ENCODE results near the gene USP2.

Gene USP2

DNA sequence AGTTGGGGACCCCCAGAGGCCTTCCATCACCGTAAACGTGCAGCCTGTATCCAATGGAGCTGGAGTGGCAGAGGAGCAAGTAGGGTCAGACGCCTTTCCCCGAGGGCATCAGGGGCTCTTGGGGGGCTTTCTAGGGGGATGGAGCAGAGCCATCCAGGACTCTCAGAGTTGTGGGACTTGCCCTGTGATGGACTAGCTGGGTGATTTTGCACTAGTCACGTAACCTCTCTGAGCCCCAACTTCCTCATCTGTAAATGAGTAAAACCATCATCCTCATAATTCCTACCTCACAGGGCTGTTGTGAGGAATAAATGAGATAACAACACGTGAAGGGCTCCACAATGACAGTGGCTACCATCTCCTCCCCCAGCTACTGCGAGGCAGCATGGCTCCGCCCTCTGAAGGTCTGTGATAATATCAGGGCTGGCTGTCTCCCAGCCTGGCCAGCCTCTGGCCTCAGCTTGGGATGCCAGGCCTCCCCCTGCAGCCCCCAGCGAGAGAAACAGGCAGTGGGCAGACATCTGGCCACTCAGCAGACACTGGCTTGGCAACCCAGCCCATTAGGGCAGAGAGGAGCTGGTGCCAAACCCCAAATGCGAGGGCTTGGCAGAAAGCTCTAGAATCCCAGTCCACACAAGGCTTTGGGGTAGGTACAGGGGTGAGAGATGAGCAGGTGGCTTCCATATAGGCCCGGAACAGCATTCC, 6.7 kb downstream of the USP2 start:
- Histone ChIP-seq H3K27ac (ENCODE audit: insufficient read depth in 1 of 2, low read depth in 1 of 2, low read length in 2 of 2, poor library complexity in 1 of 2, severe bottlenecking in 2 of 2) (no peak overlapping the region), H3K4me3 (ENCODE audit: control insufficient read depth in 1 of 7, extremely low read depth in 1 of 7, insufficient read depth in 4 of 7, low read depth in 2 of 7, low read length in 6 of 7) (no peak overlapping the region), H3K27me3 (replicated peaks in 2 of 5; ENCODE audit: control insufficient read depth in 4 of 5, insufficient read depth in 5 of 5, low read length in 4 of 5) (peaks cover 0 to 3% (median 0%) of the 10 kb centered on the region in 5 experiments), H3K9me3 (ENCODE audit: control extremely low read depth in 1 of 5, control insufficient read depth in 4 of 5, insufficient read depth in 2 of 5, low read depth in 1 of 5, low read length in 4 of 5) (no peaks in the 10 kb centered on the region), H3K36me3 (ENCODE audit: control insufficient read depth in 4 of 4, insufficient read depth in 4 of 4, low read length in 3 of 4) (no peaks in the 10 kb centered on the region), H3K4me1 (ENCODE audit: control extremely low read depth in 1 of 4, control insufficient read depth in 4 of 4, insufficient read depth in 4 of 4, low read length in 3 of 4) (peaks cover 0 to 3% (median 0%) of the 10 kb centered on the region in 4 experiments)
- POLR2A ChIA-PET = no interaction called here
- CTCF ChIA-PET = interaction anchor here (0.6 to 13.9 kb wide), 17 partner anchors 8 to 179 kb away, joined by 3 to 132 read pairs (median 4); partner anchors contain the start of genes C1QTNF5 and MFRP
- 75% methylated on average over 11 of the region's 11 CpGs for WGBS (ENCODE audit: insufficient coverage)
- DNase-seq = no peak

DNA sequence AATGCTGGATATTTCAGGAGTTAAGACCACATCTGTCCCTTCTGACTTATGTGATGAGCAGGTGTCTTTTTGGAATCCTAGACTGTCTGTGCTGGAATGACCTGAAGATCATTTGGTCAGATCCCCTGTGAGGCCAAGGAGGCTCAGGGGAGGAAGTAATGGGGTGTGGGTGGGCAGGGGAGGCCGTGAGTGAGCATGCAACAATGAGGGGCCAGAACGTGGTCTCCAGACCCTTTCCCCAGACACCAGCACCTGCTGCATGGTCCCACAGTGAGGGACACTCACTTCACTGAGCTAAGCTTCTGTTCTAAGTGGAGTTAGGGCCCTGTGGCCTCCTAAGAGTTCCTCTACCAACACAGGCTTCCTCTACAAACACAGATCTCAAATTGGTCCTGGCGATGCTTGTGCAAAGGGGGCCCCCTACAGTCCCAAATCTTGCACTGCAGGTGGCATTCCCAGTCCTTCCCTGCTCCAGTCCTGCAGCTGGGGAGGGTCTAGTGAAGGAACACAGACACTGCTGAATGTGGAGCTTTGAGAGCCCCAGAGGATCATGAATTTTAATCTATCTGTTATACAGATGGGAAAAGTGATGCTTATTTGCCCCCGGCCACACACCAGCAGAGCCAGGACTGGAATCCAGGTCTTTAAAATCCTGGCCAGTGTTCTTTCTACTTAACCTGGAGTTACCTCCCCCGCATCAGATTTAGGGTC, 7.4 kb downstream of the USP2 start:
- Histone ChIP-seq H3K36me3 (ENCODE audit: control insufficient read depth in 4 of 4, insufficient read depth in 4 of 4, low read length in 3 of 4) (no peaks in the 10 kb centered on the region), H3K9me3 (ENCODE audit: control extremely low read depth in 1 of 5, control insufficient read depth in 4 of 5, insufficient read depth in 2 of 5, low read depth in 1 of 5, low read length in 4 of 5) (no peaks in the 10 kb centered on the region), H3K27me3 (replicated peaks in 2 of 5; ENCODE audit: control insufficient read depth in 4 of 5, insufficient read depth in 5 of 5, low read length in 4 of 5) (peaks cover 0 to 3% (median 0%) of the 10 kb centered on the region in 5 experiments), H3K4me3 (ENCODE audit: control insufficient read depth in 1 of 7, extremely low read depth in 1 of 7, insufficient read depth in 4 of 7, low read depth in 2 of 7, low read length in 6 of 7) (no peak overlapping the region), H3K27ac (ENCODE audit: insufficient read depth in 1 of 2, low read depth in 1 of 2, low read length in 2 of 2, poor library complexity in 1 of 2, severe bottlenecking in 2 of 2) (no peak overlapping the region), H3K4me1 (ENCODE audit: control extremely low read depth in 1 of 4, control insufficient read depth in 4 of 4, insufficient read depth in 4 of 4, low read length in 3 of 4) (peaks cover 0 to 3% (median 0%) of the 10 kb centered on the region in 4 experiments)
- 42% methylated on average over 3 of the region's 5 CpGs for WGBS (ENCODE audit: insufficient coverage)
- ChIA-PET POLR2A (no interaction called here), CTCF (interaction anchor here (0.7 to 13.9 kb wide), 17 partner anchors 9 to 178 kb away, joined by 3 to 132 read pairs (median 5); partner anchors contain the start of genes C1QTNF5 and MFRP)
- peak; percentile 44 to 61 (median 50) for DNase-seq

DNA sequence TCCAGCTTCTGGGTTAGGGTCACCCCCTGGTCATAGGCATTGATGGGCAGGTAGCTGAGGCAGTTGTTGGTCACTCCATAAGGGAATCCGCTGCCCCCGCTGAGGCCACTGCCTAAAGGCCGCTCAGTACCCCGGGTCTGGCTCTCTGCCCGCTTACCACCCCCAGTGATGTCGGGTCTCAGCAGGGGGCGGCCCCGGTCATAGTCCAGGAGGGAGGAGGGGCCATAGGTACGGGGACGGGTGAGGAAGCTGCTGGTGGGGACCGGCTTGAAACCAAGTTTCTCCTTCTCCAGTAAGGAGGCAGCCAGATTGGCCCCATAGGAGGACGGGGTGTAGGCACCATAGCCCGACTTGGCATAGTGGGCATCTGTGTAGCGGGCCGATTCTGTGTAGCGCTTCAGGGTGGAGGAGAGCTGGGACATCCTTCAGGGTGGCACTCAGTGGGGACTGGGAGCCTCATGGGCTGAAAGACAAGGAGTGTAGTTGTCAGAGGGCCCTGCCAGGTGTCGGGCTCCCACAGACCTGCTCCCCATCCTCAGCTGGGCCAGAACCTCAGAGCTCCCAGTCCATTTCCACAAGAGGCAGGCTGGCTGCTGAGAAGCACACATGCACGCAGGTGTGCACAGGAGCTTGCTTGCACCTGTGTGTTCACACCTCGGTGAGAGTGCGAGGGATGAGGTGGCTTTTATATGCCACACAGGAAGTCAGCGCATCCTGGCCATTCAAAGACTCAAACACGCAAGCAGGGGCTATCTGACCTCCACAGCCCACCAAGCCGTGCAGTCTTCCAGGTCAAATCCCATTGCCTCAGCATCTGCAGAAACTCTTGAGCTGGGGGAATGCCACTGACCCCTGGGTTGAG, 8.2 kb downstream of the USP2 start:
- no peak for DNase-seq
- Histone ChIP-seq H3K27me3 (replicated peaks in 2 of 5; ENCODE audit: control insufficient read depth in 4 of 5, insufficient read depth in 5 of 5, low read length in 4 of 5) (peaks cover 0 to 3% (median 0%) of the 10 kb centered on the region in 5 experiments), H3K36me3 (ENCODE audit: control insufficient read depth in 4 of 4, insufficient read depth in 4 of 4, low read length in 3 of 4) (no peaks in the 10 kb centered on the region), H3K4me1 (ENCODE audit: control extremely low read depth in 1 of 4, control insufficient read depth in 4 of 4, insufficient read depth in 4 of 4, low read length in 3 of 4) (peaks cover 0 to 3% (median 0%) of the 10 kb centered on the region in 4 experiments), H3K9me3 (ENCODE audit: control extremely low read depth in 1 of 5, control insufficient read depth in 4 of 5, insufficient read depth in 2 of 5, low read depth in 1 of 5, low read length in 4 of 5) (no peaks in the 10 kb centered on the region), H3K27ac (ENCODE audit: insufficient read depth in 1 of 2, low read depth in 1 of 2, low read length in 2 of 2, poor library complexity in 1 of 2, severe bottlenecking in 2 of 2) (no peak overlapping the region), H3K4me3 (ENCODE audit: control insufficient read depth in 1 of 7, extremely low read depth in 1 of 7, insufficient read depth in 4 of 7, low read depth in 2 of 7, low read length in 6 of 7) (no peak overlapping the region)
- ChIA-PET CTCF (interaction anchor here (0.7 to 13.9 kb wide), 11 partner anchors 8 to 177 kb away, joined by 3 to 132 read pairs (median 5); partner anchors contain the start of genes C1QTNF5 and MFRP), POLR2A (no interaction called here)
- WGBS (ENCODE audit: insufficient coverage) = 93% methylated on average over 19 of the region's 23 CpGs

DNA sequence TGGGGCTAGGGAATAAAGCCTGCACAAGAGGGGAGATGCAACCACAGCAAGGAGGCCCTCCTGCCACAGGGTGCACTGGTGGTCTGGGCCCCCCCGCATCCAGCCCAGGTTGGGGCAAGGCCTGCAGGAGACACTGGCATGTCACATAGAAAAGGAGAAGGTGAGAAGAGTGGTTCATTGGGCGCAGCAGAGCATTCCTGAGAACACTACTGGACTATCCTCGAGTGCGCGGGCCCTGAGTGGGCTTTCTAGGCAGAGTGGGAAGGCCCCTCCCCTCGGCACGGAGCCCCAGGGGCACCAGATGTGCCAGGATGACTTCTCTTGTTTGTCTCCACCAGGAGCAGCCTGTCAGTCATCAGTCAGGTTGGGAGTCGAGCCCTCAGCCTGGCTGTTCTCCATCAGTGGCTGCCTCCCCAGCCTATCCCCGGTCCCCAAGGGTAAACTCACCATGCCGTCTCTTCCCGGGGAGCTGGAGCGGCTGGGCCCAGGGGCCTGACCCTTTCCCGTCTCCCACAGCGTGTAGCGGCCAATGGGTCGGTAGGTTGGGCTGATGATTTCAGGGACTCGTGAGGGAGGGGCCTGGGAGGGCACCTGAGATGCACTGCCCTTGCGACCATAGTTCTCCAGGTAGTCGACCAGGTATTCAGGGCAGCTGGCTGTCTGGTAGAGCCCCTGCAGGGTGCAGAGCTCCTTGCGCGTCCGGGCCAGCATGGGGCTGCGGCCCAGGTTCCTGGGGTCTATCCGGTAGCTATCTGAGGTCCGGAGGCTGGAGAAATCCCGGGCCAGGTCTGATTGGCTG, 9.0 kb downstream of the USP2 start:
- POLR2A ChIA-PET = no interaction called here
- no peaks in the 10 kb centered on the region for H3K9me3 ChIP-seq (ENCODE audit: control extremely low read depth in 1 of 5, control insufficient read depth in 4 of 5, insufficient read depth in 2 of 5, low read depth in 1 of 5, low read length in 4 of 5)

DNA sequence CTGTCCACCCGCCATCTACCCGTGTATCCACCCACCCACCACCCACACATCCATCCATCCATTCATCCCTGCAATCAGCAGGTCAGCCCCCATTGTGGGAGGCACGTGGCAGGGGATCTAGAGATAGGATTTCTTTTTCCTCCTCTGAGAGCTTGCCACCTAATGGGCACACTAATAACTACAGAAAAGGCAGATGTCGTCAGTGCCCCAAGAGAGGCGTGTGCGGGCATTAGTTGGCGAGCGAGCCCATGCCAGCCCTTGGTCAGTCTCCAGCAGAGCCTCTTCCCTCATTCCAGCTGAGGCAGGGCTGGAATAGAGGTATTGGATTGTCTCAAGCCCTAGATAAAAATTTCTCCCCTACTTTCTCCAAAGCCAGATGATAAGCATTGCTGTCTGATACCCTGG, 9.7 kb downstream of the USP2 start:
- 61% methylated on average over 2 of the region's 8 CpGs for WGBS (ENCODE audit: insufficient coverage)
- CTCF ChIA-PET = interaction anchor here (0.7 to 13.9 kb wide), 7 partner anchors 9 to 567 kb away, joined by 3 to 132 read pairs (median 3); partner anchors contain the start of genes C1QTNF5, MFRP and USP2

More for the DNA sequence above, 9.0 kb downstream of the USP2 start:
- peaks cover 0 to 6% (median 2%) of the 10 kb centered on the region in 5 experiments for H3K27me3 ChIP-seq (replicated peaks in 2 of 5; ENCODE audit: control insufficient read depth in 4 of 5, insufficient read depth in 5 of 5, low read length in 4 of 5)
- no peak overlapping the region for H3K27ac ChIP-seq (ENCODE audit: insufficient read depth in 1 of 2, low read depth in 1 of 2, low read length in 2 of 2, poor library complexity in 1 of 2, severe bottlenecking in 2 of 2)
- 98% methylated on average over 26 of the region's 26 CpGs for WGBS (ENCODE audit: insufficient coverage)
- no peak overlapping the region for H3K4me3 ChIP-seq (ENCODE audit: control insufficient read depth in 1 of 7, extremely low read depth in 1 of 7, insufficient read depth in 4 of 7, low read depth in 2 of 7, low read length in 6 of 7)
- H3K4me1 ChIP-seq (ENCODE audit: control extremely low read depth in 1 of 4, control insufficient read depth in 4 of 4, insufficient read depth in 4 of 4, low read length in 3 of 4) = peaks cover 0 to 3% (median 0%) of the 10 kb centered on the region in 4 experiments
- CTCF ChIA-PET = interaction anchor here (1.3 to 13.9 kb wide), 9 partner anchors 8 to 103 kb away, joined by 3 to 132 read pairs (median 5); partner anchors contain the start of genes C1QTNF5, MFRP and USP2
- no peak for DNase-seq
- no peaks in the 10 kb centered on the region for H3K36me3 ChIP-seq (ENCODE audit: control insufficient read depth in 4 of 4, insufficient read depth in 4 of 4, low read length in 3 of 4)

DNA sequence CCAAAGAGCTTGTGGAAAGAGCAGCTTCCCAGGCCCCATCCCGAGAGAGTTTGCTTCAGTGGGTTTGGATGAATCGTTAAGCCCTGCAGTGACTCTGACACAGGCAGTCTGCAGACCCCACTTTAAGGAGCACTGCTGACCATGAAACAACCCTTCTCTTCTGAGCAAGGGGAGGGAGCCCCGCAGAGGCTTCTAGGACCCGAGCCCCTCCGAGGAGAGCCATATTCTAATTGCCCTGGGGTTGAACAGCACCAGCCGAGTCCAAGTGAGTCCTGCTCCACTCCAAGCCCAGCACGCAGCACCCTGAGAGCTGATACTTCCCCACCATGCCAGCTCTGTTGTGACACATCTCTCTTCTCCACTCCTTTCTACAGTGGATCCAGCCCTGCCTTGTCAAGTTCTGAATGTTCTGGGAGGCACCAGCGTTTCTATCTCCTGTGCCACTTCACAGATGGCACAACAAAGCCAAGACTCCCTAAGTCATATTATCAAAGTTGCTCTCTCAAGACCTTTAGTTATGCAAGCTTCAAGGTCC, 10.4 kb downstream of the USP2 start:
- no peak overlapping the region for H3K4me3 ChIP-seq (ENCODE audit: control insufficient read depth in 1 of 7, extremely low read depth in 1 of 7, insufficient read depth in 4 of 7, low read depth in 2 of 7, low read length in 6 of 7)
- POLR2A ChIA-PET = no interaction called here
- peaks cover 0 to 12% (median 10%) of the 10 kb centered on the region in 5 experiments for H3K27me3 ChIP-seq (replicated peaks in 2 of 5; ENCODE audit: control insufficient read depth in 4 of 5, insufficient read depth in 5 of 5, low read length in 4 of 5)
- H3K4me1 ChIP-seq (ENCODE audit: control extremely low read depth in 1 of 4, control insufficient read depth in 4 of 4, insufficient read depth in 4 of 4, low read length in 3 of 4) = peaks cover 0 to 3% (median 0%) of the 10 kb centered on the region in 4 experiments
- no peak for DNase-seq
- H3K36me3 ChIP-seq (ENCODE audit: control insufficient read depth in 4 of 4, insufficient read depth in 4 of 4, low read length in 3 of 4) = no peaks in the 10 kb centered on the region
- WGBS (ENCODE audit: insufficient coverage) = 93% methylated on average over 8 of the region's 8 CpGs
- CTCF ChIA-PET = interaction anchor here (0.7 to 13.9 kb wide), 8 partner anchors 8 to 568 kb away, joined by 3 to 132 read pairs (median 3); partner anchors contain the start of genes C1QTNF5, MFRP and USP2
- H3K27ac ChIP-seq (ENCODE audit: insufficient read depth in 1 of 2, low read depth in 1 of 2, low read length in 2 of 2, poor library complexity in 1 of 2, severe bottlenecking in 2 of 2) = no peak overlapping the region
- H3K9me3 ChIP-seq (ENCODE audit: control extremely low read depth in 1 of 5, control insufficient read depth in 4 of 5, insufficient read depth in 2 of 5, low read depth in 1 of 5, low read length in 4 of 5) = no peaks in the 10 kb centered on the region

More for the DNA sequence above, 9.7 kb downstream of the USP2 start:
- DNase-seq = peak in 2 of 3 donors; percentile 21 to 25
- POLR2A ChIA-PET = no interaction called here
- Histone ChIP-seq H3K27me3 (replicated peaks in 2 of 5; ENCODE audit: control insufficient read depth in 4 of 5, insufficient read depth in 5 of 5, low read length in 4 of 5) (peaks cover 0 to 8% (median 4%) of the 10 kb centered on the region in 5 experiments), H3K9me3 (ENCODE audit: control extremely low read depth in 1 of 5, control insufficient read depth in 4 of 5, insufficient read depth in 2 of 5, low read depth in 1 of 5, low read length in 4 of 5) (no peaks in the 10 kb centered on the region), H3K27ac (ENCODE audit: insufficient read depth in 1 of 2, low read depth in 1 of 2, low read length in 2 of 2, poor library complexity in 1 of 2, severe bottlenecking in 2 of 2) (no peak overlapping the region), H3K4me3 (ENCODE audit: control insufficient read depth in 1 of 7, extremely low read depth in 1 of 7, insufficient read depth in 4 of 7, low read depth in 2 of 7, low read length in 6 of 7) (no peak overlapping the region), H3K4me1 (ENCODE audit: control extremely low read depth in 1 of 4, control insufficient read depth in 4 of 4, insufficient read depth in 4 of 4, low read length in 3 of 4) (peaks cover 0 to 3% (median 0%) of the 10 kb centered on the region in 4 experiments), H3K36me3 (ENCODE audit: control insufficient read depth in 4 of 4, insufficient read depth in 4 of 4, low read length in 3 of 4) (no peaks in the 10 kb centered on the region)
